Measurements from ENCODE around the gene URM1.

GRCh38 chr9:128323791-128324190, 47.4 kb upstream of the URM1 start:
- TF ChIP-seq POLR2AphosphoS5 (IDR thresholded peaks at IDR 0.05) (no peak), CTCF (IDR thresholded peaks at IDR 0.05; ENCODE audit: poor library complexity, severe bottlenecking) (no peak), EP300 (conservative IDR thresholded peaks at IDR 0.05; ENCODE audit: poor library complexity, severe bottlenecking) (no peak), SMC3 (conservative IDR thresholded peaks at IDR 0.05; ENCODE audit: poor library complexity) (no peak), REST (IDR thresholded peaks at IDR 0.05; ENCODE audit: borderline replicate concordance) (no peak), EZH2 (IDR thresholded peaks at IDR 0.05; ENCODE audit: borderline replicate concordance, insufficient read depth, low read length, poor library complexity, severe bottlenecking) (no peak)
